ENCODE data around the gene CDADC1. TPM values are rescaled to one million over a fixed set of nuclear protein-coding genes. Genes with fewer than 3 reads are reported as not detected.

Gene CDADC1
- total RNA-seq, 1 donor from 2014 or later, result 7.2 TPM

DNA sequence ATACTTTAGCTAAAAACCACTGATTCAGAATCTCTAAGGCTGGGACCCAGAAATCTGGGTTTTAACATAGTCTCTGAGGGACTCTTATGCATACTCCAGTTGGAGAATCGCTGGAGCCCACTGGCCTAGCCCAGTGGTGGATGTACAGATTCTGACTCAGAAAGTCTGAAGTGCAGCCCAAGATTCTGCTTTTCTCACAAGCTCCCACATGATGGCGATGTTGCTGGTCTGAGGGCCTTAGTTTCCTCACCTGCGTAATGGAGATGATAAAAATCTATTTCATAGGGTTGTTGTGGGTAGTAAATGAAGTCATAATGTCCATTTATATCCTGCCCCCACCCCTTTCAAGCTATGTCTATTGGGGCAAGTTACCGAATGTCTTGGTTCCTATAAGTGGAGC lies 7.7 kb upstream of the CDADC1 start:
- no peak for FAIRE-seq
- H2AFZ ChIP-seq (ENCODE audit: low read depth, low read length), result no peak overlapping the region

GRCh38 chr13:49241296-49241695 lies 6.4 kb upstream of the CDADC1 start:
- H3K79me2 ChIP-seq (ENCODE audit: insufficient read depth, low read length), result no peaks in the 10 kb centered on the region
- no peak overlapping the region for H2AFZ ChIP-seq (ENCODE audit: low read depth, low read length)
- Mint-ChIP-seq H3K36me3 (ENCODE audit: low read depth, unreplicated experiment) (no peaks in the 10 kb centered on the region), H3K4me1 (ENCODE audit: low read depth, unreplicated experiment) (peaks cover 18% of the 10 kb centered on the region), H3K4me3 (ENCODE audit: unreplicated experiment) (no peak overlapping the region), H3K27me3 (ENCODE audit: low read depth, unreplicated experiment) (no peaks in the 10 kb centered on the region), H3K27ac (ENCODE audit: unreplicated experiment) (no peak overlapping the region), H3K9me3 (ENCODE audit: unreplicated experiment) (peaks cover 3% of the 10 kb centered on the region)
- H3K4me3 ChIP-seq (ENCODE audit: insufficient read depth, low read depth, low read length), result no peak overlapping the region
- TF ChIP-seq EZH2 (IDR thresholded peaks at IDR 0.05; ENCODE audit: insufficient read depth, low read length) (no peak), CTCF (IDR thresholded peaks at IDR 0.05; ENCODE audit: insufficient read depth, low read depth, low read length) (no peak)
- no peak for FAIRE-seq
- no peak overlapping the region for H3K4me2 ChIP-seq (ENCODE audit: low read length)
- no peaks in the 10 kb centered on the region for H4K20me1 ChIP-seq (ENCODE audit: insufficient read depth, low read length)
- no peaks in the 10 kb centered on the region for H3K36me3 ChIP-seq (ENCODE audit: insufficient read depth, low read length)
- no peak overlapping the region for H3K27ac ChIP-seq (ENCODE audit: low read depth, low read length)
- H3K9ac ChIP-seq (ENCODE audit: low read length), result no peak overlapping the region
- H3K27me3 ChIP-seq (ENCODE audit: insufficient read depth, low read length), result no peaks in the 10 kb centered on the region
- no peak for DNase-seq (ENCODE audit: low read depth)
- H3K9me3 ChIP-seq (ENCODE audit: insufficient read depth, low read depth, low read length), result no peaks in the 10 kb centered on the region
- H3K4me1 ChIP-seq (ENCODE audit: insufficient read depth, low read length), result no peaks in the 10 kb centered on the region

More for the DNA sequence above, 7.7 kb upstream of the CDADC1 start:
- Histone ChIP-seq H3K9me3 (ENCODE audit: insufficient read depth, low read depth, low read length) (no peaks in the 10 kb centered on the region), H3K4me1 (ENCODE audit: insufficient read depth, low read length) (no peaks in the 10 kb centered on the region), H3K79me2 (ENCODE audit: insufficient read depth, low read length) (no peaks in the 10 kb centered on the region), H4K20me1 (ENCODE audit: insufficient read depth, low read length) (no peaks in the 10 kb centered on the region), H3K9ac (ENCODE audit: low read length) (no peak overlapping the region), H3K4me3 (ENCODE audit: insufficient read depth, low read depth, low read length) (no peak overlapping the region), H3K36me3 (ENCODE audit: insufficient read depth, low read length) (no peaks in the 10 kb centered on the region), H3K27ac (ENCODE audit: low read depth, low read length) (no peak overlapping the region), H3K4me2 (ENCODE audit: low read length) (no peak overlapping the region), H3K27me3 (ENCODE audit: insufficient read depth, low read length) (no peaks in the 10 kb centered on the region)
- peaks cover 3% of the 10 kb centered on the region for H3K9me3 Mint-ChIP-seq (ENCODE audit: unreplicated experiment)
- H3K27ac Mint-ChIP-seq (ENCODE audit: unreplicated experiment), result no peak overlapping the region
- no peaks in the 10 kb centered on the region for H3K27me3 Mint-ChIP-seq (ENCODE audit: low read depth, unreplicated experiment)
- peaks cover 18% of the 10 kb centered on the region for H3K4me1 Mint-ChIP-seq (ENCODE audit: low read depth, unreplicated experiment)
- no peaks in the 10 kb centered on the region for H3K36me3 Mint-ChIP-seq (ENCODE audit: low read depth, unreplicated experiment)
- no peak overlapping the region for H3K4me3 Mint-ChIP-seq (ENCODE audit: unreplicated experiment)
- peak; percentile 23 for DNase-seq (ENCODE audit: low read depth)
- TF ChIP-seq CTCF (IDR thresholded peaks at IDR 0.05; ENCODE audit: insufficient read depth, low read depth, low read length) (peak; percentile 62), EZH2 (IDR thresholded peaks at IDR 0.05; ENCODE audit: insufficient read depth, low read length) (no peak)

DNA sequence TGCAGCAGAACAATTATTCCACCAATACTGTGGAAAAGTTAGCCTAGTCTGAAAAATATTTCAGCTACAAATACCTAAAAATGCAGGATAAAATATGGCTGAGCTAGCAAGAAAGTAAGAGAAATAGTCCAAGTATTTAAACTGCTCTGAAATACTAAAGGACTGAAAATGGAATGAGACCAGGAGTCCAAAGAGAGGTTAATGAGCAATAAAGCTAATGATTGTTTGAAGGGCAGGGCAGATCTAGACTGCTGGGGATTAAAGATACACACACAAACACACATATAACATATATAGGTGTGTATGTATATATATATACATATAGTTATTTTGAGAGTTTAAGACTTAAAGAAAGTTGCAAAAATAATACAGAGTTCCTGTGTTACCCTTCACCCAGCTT lies 2.6 kb upstream of the CDADC1 start:
- TF ChIP-seq CTCF (IDR thresholded peaks at IDR 0.05; ENCODE audit: insufficient read depth, low read depth, low read length) (no peak), EZH2 (IDR thresholded peaks at IDR 0.05; ENCODE audit: insufficient read depth, low read length) (no peak)
- Histone ChIP-seq H3K27me3 (ENCODE audit: insufficient read depth, low read length) (no peaks in the 10 kb centered on the region), H3K79me2 (ENCODE audit: insufficient read depth, low read length) (no peaks in the 10 kb centered on the region), H3K27ac (ENCODE audit: low read depth, low read length) (no peak overlapping the region), H4K20me1 (ENCODE audit: insufficient read depth, low read length) (no peaks in the 10 kb centered on the region), H3K4me3 (ENCODE audit: insufficient read depth, low read depth, low read length) (no peak overlapping the region), H3K36me3 (ENCODE audit: insufficient read depth, low read length) (no peaks in the 10 kb centered on the region), H3K9me3 (ENCODE audit: insufficient read depth, low read depth, low read length) (no peaks in the 10 kb centered on the region), H3K4me1 (ENCODE audit: insufficient read depth, low read length) (peaks cover 3% of the 10 kb centered on the region), H3K9ac (ENCODE audit: low read length) (no peak overlapping the region), H3K4me2 (ENCODE audit: low read length) (no peak overlapping the region), H2AFZ (ENCODE audit: low read depth, low read length) (no peak overlapping the region)
- Mint-ChIP-seq H3K27me3 (ENCODE audit: low read depth, unreplicated experiment) (no peaks in the 10 kb centered on the region), H3K4me3 (ENCODE audit: unreplicated experiment) (no peak overlapping the region), H3K4me1 (ENCODE audit: low read depth, unreplicated experiment) (peaks cover 11% of the 10 kb centered on the region), H3K9me3 (ENCODE audit: unreplicated experiment) (peaks cover 3% of the 10 kb centered on the region), H3K27ac (ENCODE audit: unreplicated experiment) (no peak overlapping the region), H3K36me3 (ENCODE audit: low read depth, unreplicated experiment) (no peaks in the 10 kb centered on the region)
- DNase-seq (ENCODE audit: low read depth) (no peak), FAIRE-seq (no peak)
